ENCODE measurements around the gene EME1.

Gene EME1

GRCh38 chr17:50364715-50365114, 8.3 kb upstream of the EME1 start:
- Mint-ChIP-seq H3K4me3 (no peak overlapping the region), H3K27ac (peak overlapping the region; percentile 1), H3K36me3 (peaks cover 30 to 35% of the 10 kb centered on the region in 2 donors), H3K9me3 (no peaks in the 10 kb centered on the region), H3K4me1 (peaks cover 14 to 18% of the 10 kb centered on the region in 2 donors), H3K27me3 (no peaks in the 10 kb centered on the region)
- ATAC-seq (replicated peaks), result no peak
- DNase-seq, result no peak

GRCh38 chr17:50365165-50365564, 7.9 kb upstream of the EME1 start:
- Mint-ChIP-seq H3K36me3 (peaks cover 31 to 33% of the 10 kb centered on the region in 2 donors), H3K4me1 (peaks cover 14 to 18% of the 10 kb centered on the region in 2 donors), H3K27ac (no peak overlapping the region), H3K27me3 (no peaks in the 10 kb centered on the region), H3K9me3 (no peaks in the 10 kb centered on the region), H3K4me3 (no peak overlapping the region)
- DNase-seq (no peak), ATAC-seq (replicated peaks) (no peak)

- Mint-ChIP-seq H3K4me3 (no peak overlapping the region), H3K9me3 (no peaks in the 10 kb centered on the region), H3K36me3 (peaks cover 30 to 32% of the 10 kb centered on the region in 2 donors), H3K27ac (no peak overlapping the region), H3K27me3 (no peaks in the 10 kb centered on the region), H3K4me1 (peaks cover 14 to 18% of the 10 kb centered on the region in 2 donors)
- no peak for ATAC-seq (replicated peaks)
- no peak for DNase-seq
Observed at GRCh38 chr17:50365649-50366393, 7.2 kb upstream of the EME1 start.

GRCh38 chr17:50367401-50367800, 5.6 kb upstream of the EME1 start:
- Mint-ChIP-seq H3K9me3 (no peaks in the 10 kb centered on the region), H3K27me3 (no peaks in the 10 kb centered on the region), H3K36me3 (peaks cover 31 to 40% of the 10 kb centered on the region in 2 donors), H3K27ac (no peak overlapping the region), H3K4me1 (peaks cover 16 to 25% of the 10 kb centered on the region in 2 donors), H3K4me3 (no peak overlapping the region)
- DNase-seq (no peak), ATAC-seq (replicated peaks) (no peak)

- Mint-ChIP-seq H3K4me3 (no peak overlapping the region), H3K27ac (no peak overlapping the region), H3K4me1 (peaks cover 19 to 27% of the 10 kb centered on the region in 2 donors), H3K36me3 (peaks cover 33 to 43% of the 10 kb centered on the region in 2 donors), H3K27me3 (no peaks in the 10 kb centered on the region), H3K9me3 (no peaks in the 10 kb centered on the region)
- ATAC-seq (replicated peaks), result no peak
- no peak for DNase-seq
Observed at GRCh38 chr17:50370052-50370451, 3.0 kb upstream of the EME1 start.

- Mint-ChIP-seq H3K9me3 (no peaks in the 10 kb centered on the region), H3K4me3 (peak overlapping the region; percentile 95 to 98), H3K4me1 (peaks cover 17 to 19% of the 10 kb centered on the region in 2 donors), H3K27ac (no peak overlapping the region), H3K36me3 (peaks cover 23 to 36% of the 10 kb centered on the region in 2 donors), H3K27me3 (no peaks in the 10 kb centered on the region)
- no peak for DNase-seq
- no peak for ATAC-seq (replicated peaks)
Observed at GRCh38 chr17:50371526-50371925, 1.5 kb upstream of the EME1 start.

GRCh38 chr17:50372222-50372757, 739 bp upstream of the EME1 start:
- Mint-ChIP-seq H3K9me3 (no peaks in the 10 kb centered on the region), H3K4me1 (peaks cover 17 to 19% of the 10 kb centered on the region in 2 donors), H3K4me3 (peak overlapping the region; percentile 95 to 98), H3K36me3 (peaks cover 23 to 36% of the 10 kb centered on the region in 2 donors), H3K27me3 (no peaks in the 10 kb centered on the region), H3K27ac (peak overlapping the region; percentile 100)
- no peak for ATAC-seq (replicated peaks)
- DNase-seq, result no peak

- DNase-seq, result no peak
Observed at GRCh38 chr17:50373705-50374104, 676 bp downstream of the EME1 start.

GRCh38 chr17:50375858-50376538, 3.0 kb downstream of the EME1 start:
- no peaks in the 10 kb centered on the region for H3K27me3 Mint-ChIP-seq
- peaks cover 17 to 47% of the 10 kb centered on the region in 2 donors for H3K36me3 Mint-ChIP-seq
- H3K27ac Mint-ChIP-seq, result no peak overlapping the region
- DNase-seq (no peak), ATAC-seq (replicated peaks) (no peak)
- H3K9me3 Mint-ChIP-seq, result no peaks in the 10 kb centered on the region
- no peak overlapping the region for H3K4me3 Mint-ChIP-seq
- H3K4me1 Mint-ChIP-seq, result peaks cover 15 to 18% of the 10 kb centered on the region in 2 donors

More at GRCh38 chr17:50373705-50374104, 676 bp downstream of the EME1 start:
- H3K4me1 Mint-ChIP-seq, result peaks cover 15 to 19% of the 10 kb centered on the region in 2 donors
- H3K27ac Mint-ChIP-seq, result peak overlapping the region; percentile 100
- H3K27me3 Mint-ChIP-seq, result no peaks in the 10 kb centered on the region
- no peaks in the 10 kb centered on the region for H3K9me3 Mint-ChIP-seq
- H3K36me3 Mint-ChIP-seq, result peaks cover 13 to 31% of the 10 kb centered on the region in 2 donors
- no peak for ATAC-seq (replicated peaks)
- H3K4me3 Mint-ChIP-seq, result peak overlapping the region; percentile 95 to 98

- Mint-ChIP-seq H3K4me1 (no peaks in the 10 kb centered on the region), H3K4me3 (no peak overlapping the region), H3K27ac (no peak overlapping the region), H3K36me3 (peaks cover 21 to 52% of the 10 kb centered on the region in 2 donors), H3K27me3 (no peaks in the 10 kb centered on the region), H3K9me3 (no peaks in the 10 kb centered on the region)
- ATAC-seq (replicated peaks) (no peak), DNase-seq (no peak)
Observed at GRCh38 chr17:50379351-50380132, 6.5 kb downstream of the EME1 start.

GRCh38 chr17:50380369-50381259, 7.6 kb downstream of the EME1 start:
- ATAC-seq (replicated peaks) (no peak), DNase-seq (no peak)
- Mint-ChIP-seq H3K27me3 (no peaks in the 10 kb centered on the region), H3K9me3 (no peaks in the 10 kb centered on the region), H3K27ac (no peak overlapping the region), H3K4me3 (no peak overlapping the region), H3K36me3 (peaks cover 27 to 58% of the 10 kb centered on the region in 2 donors), H3K4me1 (no peaks in the 10 kb centered on the region)

- H3K27me3 Mint-ChIP-seq, result no peaks in the 10 kb centered on the region
- H3K4me1 Mint-ChIP-seq, result no peaks in the 10 kb centered on the region
- H3K27ac Mint-ChIP-seq, result no peak overlapping the region
- ATAC-seq (replicated peaks), result no peak
- peaks cover 30 to 64% of the 10 kb centered on the region in 2 donors for H3K36me3 Mint-ChIP-seq
- DNase-seq, result no peak
- H3K9me3 Mint-ChIP-seq, result no peaks in the 10 kb centered on the region
- no peak overlapping the region for H3K4me3 Mint-ChIP-seq
Observed at GRCh38 chr17:50381260-50381815, 8.3 kb downstream of the EME1 start.

GRCh38 chr17:50381920-50382319, 8.9 kb downstream of the EME1 start:
- H3K4me1 Mint-ChIP-seq, result no peaks in the 10 kb centered on the region
- ATAC-seq (replicated peaks), result no peak
- no peak overlapping the region for H3K4me3 Mint-ChIP-seq
- peaks cover 34 to 70% of the 10 kb centered on the region in 2 donors for H3K36me3 Mint-ChIP-seq
- DNase-seq, result no peak
- no peaks in the 10 kb centered on the region for H3K27me3 Mint-ChIP-seq
- no peaks in the 10 kb centered on the region for H3K9me3 Mint-ChIP-seq
- H3K27ac Mint-ChIP-seq, result peak overlapping the region; percentile 16
